Measurements from ENCODE around the gene NAA35. TPM values are rescaled to one million over a fixed set of nuclear protein-coding genes. Genes with fewer than 3 reads are reported as not detected.

The NAA35 gene
- total and polyA plus RNA-seq, 2 experiments from 2014 or later: 29.2 to 31.6 TPM

DNA sequence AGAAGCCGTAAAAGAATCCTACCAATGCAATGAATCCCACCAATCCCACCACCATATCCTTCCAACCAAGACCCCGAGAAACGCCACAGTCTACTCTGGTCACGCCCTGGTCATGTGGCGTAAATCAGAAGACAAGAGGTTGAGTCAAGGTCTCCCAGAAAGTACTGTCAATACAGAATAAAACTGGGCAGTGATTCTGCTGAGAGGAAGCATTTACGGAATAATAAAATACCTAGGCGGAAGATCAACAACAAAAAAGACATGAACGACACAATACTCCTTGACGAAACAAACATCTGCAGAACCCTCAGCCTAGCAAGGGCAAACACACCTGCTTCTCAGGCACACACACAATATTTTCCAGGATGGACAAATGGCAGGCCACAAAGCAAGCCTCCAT is 95.6 kb downstream of the NAA35 start:
- peaks cover 9% of the 10 kb centered on the region for H3K27me3 Mint-ChIP-seq (ENCODE audit: insufficient read depth, low read depth, poor library complexity)
- 0 out of 2 replicates have a peak overlapping the region, but pooled peaks have one; percentile 76 for H3K27ac Mint-ChIP-seq

More for the DNA sequence above, 95.6 kb downstream of the NAA35 start:
- peaks cover 66% of the 10 kb centered on the region for H3K36me3 Mint-ChIP-seq (ENCODE audit: low read depth)
- no peak for TF ChIP-seq ZNF331 (CRISPR knock-in tag; IDR thresholded peaks at IDR 0.05; ENCODE audit: low read depth)
- TF ChIP-seq, protein P1, sequence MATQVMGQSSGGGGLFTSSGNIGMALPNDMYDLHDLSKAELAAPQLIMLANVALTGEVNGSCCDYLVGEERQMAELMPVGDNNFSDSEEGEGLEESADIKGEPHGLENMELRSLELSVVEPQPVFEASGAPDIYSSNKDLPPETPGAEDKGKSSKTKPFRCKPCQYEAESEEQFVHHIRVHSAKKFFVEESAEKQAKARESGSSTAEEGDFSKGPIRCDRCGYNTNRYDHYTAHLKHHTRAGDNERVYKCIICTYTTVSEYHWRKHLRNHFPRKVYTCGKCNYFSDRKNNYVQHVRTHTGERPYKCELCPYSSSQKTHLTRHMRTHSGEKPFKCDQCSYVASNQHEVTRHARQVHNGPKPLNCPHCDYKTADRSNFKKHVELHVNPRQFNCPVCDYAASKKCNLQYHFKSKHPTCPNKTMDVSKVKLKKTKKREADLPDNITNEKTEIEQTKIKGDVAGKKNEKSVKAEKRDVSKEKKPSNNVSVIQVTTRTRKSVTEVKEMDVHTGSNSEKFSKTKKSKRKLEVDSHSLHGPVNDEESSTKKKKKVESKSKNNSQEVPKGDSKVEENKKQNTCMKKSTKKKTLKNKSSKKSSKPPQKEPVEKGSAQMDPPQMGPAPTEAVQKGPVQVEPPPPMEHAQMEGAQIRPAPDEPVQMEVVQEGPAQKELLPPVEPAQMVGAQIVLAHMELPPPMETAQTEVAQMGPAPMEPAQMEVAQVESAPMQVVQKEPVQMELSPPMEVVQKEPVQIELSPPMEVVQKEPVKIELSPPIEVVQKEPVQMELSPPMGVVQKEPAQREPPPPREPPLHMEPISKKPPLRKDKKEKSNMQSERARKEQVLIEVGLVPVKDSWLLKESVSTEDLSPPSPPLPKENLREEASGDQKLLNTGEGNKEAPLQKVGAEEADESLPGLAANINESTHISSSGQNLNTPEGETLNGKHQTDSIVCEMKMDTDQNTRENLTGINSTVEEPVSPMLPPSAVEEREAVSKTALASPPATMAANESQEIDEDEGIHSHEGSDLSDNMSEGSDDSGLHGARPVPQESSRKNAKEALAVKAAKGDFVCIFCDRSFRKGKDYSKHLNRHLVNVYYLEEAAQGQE (IDR thresholded peaks at IDR 0.05; ENCODE audit: unreplicated experiment): no peak
- no peak for TF ChIP-seq ZNF114 (CRISPR knock-in tag; IDR thresholded peaks at IDR 0.05)
- TF ChIP-seq, protein P2, sequence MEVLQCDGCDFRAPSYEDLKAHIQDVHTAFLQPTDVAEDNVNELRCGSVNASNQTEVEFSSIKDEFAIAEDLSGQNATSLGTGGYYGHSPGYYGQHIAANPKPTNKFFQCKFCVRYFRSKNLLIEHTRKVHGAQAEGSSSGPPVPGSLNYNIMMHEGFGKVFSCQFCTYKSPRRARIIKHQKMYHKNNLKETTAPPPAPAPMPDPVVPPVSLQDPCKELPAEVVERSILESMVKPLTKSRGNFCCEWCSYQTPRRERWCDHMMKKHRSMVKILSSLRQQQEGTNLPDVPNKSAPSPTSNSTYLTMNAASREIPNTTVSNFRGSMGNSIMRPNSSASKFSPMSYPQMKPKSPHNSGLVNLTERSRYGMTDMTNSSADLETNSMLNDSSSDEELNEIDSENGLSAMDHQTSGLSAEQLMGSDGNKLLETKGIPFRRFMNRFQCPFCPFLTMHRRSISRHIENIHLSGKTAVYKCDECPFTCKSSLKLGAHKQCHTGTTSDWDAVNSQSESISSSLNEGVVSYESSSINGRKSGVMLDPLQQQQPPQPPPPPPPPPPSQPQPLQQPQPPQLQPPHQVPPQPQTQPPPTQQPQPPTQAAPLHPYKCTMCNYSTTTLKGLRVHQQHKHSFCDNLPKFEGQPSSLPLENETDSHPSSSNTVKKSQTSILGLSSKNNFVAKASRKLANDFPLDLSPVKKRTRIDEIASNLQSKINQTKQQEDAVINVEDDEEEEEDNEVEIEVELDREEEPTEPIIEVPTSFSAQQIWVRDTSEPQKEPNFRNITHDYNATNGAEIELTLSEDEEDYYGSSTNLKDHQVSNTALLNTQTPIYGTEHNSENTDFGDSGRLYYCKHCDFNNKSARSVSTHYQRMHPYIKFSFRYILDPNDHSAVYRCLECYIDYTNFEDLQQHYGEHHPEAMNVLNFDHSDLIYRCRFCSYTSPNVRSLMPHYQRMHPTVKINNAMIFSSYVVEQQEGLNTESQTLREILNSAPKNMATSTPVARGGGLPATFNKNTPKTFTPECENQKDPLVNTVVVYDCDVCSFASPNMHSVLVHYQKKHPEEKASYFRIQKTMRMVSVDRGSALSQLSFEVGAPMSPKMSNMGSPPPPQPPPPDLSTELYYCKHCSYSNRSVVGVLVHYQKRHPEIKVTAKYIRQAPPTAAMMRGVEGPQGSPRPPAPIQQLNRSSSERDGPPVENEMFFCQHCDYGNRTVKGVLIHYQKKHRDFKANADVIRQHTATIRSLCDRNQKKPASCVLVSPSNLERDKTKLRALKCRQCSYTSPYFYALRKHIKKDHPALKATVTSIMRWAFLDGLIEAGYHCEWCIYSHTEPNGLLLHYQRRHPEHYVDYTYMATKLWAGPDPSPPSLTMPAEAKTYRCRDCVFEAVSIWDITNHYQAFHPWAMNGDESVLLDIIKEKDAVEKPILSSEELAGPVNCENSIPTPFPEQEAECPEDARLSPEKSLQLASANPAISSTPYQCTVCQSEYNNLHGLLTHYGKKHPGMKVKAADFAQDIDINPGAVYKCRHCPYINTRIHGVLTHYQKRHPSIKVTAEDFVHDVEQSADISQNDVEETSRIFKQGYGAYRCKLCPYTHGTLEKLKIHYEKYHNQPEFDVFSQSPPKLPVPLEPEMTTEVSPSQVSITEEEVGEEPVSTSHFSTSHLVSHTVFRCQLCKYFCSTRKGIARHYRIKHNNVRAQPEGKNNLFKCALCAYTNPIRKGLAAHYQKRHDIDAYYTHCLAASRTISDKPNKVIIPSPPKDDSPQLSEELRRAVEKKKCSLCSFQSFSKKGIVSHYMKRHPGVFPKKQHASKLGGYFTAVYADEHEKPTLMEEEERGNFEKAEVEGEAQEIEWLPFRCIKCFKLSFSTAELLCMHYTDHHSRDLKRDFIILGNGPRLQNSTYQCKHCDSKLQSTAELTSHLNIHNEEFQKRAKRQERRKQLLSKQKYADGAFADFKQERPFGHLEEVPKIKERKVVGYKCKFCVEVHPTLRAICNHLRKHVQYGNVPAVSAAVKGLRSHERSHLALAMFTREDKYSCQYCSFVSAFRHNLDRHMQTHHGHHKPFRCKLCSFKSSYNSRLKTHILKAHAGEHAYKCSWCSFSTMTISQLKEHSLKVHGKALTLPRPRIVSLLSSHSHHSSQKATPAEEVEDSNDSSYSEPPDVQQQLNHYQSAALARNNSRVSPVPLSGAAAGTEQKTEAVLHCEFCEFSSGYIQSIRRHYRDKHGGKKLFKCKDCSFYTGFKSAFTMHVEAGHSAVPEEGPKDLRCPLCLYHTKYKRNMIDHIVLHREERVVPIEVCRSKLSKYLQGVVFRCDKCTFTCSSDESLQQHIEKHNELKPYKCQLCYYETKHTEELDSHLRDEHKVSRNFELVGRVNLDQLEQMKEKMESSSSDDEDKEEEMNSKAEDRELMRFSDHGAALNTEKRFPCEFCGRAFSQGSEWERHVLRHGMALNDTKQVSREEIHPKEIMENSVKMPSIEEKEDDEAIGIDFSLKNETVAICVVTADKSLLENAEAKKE (CRISPR knock-in tag; IDR thresholded peaks at IDR 0.05): no peak
- TF ChIP-seq, protein P3, sequence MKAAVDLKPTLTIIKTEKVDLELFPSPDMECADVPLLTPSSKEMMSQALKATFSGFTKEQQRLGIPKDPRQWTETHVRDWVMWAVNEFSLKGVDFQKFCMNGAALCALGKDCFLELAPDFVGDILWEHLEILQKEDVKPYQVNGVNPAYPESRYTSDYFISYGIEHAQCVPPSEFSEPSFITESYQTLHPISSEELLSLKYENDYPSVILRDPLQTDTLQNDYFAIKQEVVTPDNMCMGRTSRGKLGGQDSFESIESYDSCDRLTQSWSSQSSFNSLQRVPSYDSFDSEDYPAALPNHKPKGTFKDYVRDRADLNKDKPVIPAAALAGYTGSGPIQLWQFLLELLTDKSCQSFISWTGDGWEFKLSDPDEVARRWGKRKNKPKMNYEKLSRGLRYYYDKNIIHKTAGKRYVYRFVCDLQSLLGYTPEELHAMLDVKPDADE (IDR thresholded peaks at IDR 0.05): no peak
- no peak for TF ChIP-seq STAT1 (IDR thresholded peaks at IDR 0.05; ENCODE audit: unreplicated experiment)
- no peak for TF ChIP-seq EZH2phosphoT487 (IDR thresholded peaks at IDR 0.05; ENCODE audit: unreplicated experiment)
- no peak for TF ChIP-seq JUNB (IDR thresholded peaks at IDR 0.05; ENCODE audit: unreplicated experiment)
- no peak for TF ChIP-seq CREB1 (CRISPR knock-in tag; IDR thresholded peaks at IDR 0.05; ENCODE audit: low read depth)
- TF ChIP-seq POLR2AphosphoS5 (IDR thresholded peaks at IDR 0.05; ENCODE audit: low read depth): no peak
- no peak for TF ChIP-seq NANOG (IDR thresholded peaks at IDR 0.05; ENCODE audit: borderline replicate concordance)
- TF ChIP-seq EZH2 (IDR thresholded peaks at IDR 0.05; ENCODE audit: low read depth, unreplicated experiment): no peak
- TF ChIP-seq, protein P4, sequence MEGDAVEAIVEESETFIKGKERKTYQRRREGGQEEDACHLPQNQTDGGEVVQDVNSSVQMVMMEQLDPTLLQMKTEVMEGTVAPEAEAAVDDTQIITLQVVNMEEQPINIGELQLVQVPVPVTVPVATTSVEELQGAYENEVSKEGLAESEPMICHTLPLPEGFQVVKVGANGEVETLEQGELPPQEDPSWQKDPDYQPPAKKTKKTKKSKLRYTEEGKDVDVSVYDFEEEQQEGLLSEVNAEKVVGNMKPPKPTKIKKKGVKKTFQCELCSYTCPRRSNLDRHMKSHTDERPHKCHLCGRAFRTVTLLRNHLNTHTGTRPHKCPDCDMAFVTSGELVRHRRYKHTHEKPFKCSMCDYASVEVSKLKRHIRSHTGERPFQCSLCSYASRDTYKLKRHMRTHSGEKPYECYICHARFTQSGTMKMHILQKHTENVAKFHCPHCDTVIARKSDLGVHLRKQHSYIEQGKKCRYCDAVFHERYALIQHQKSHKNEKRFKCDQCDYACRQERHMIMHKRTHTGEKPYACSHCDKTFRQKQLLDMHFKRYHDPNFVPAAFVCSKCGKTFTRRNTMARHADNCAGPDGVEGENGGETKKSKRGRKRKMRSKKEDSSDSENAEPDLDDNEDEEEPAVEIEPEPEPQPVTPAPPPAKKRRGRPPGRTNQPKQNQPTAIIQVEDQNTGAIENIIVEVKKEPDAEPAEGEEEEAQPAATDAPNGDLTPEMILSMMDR (conservative IDR thresholded peaks at IDR 0.05; ENCODE audit: low read depth in 2 of 2): no peak
- Histone ChIP-seq H3K4me2 (no peak overlapping the region), H2AFZ (no peak overlapping the region), H3K27ac (ENCODE audit: low read depth) (no peak overlapping the region), H3K4me3 (no peak overlapping the region), H3K79me2 (replicated peaks; ENCODE audit: insufficient read depth) (no peaks in the 10 kb centered on the region), H4K20me1 (replicated peaks; ENCODE audit: insufficient read depth) (no peaks in the 10 kb centered on the region; the same call in 1 of the 2 replicates), H3K36me3 (ENCODE audit: insufficient read depth) (peaks cover 11% of the 10 kb centered on the region; the same call in 1 of the 2 replicates), H3F3A (replicated peaks; ENCODE audit: low read depth) (no peaks in the 10 kb centered on the region), H3K4me1 (ENCODE audit: insufficient read depth) (no peaks in the 10 kb centered on the region), H3K9me2 (ENCODE audit: insufficient read depth) (no peaks in the 10 kb centered on the region), H3K27me3 (ENCODE audit: insufficient read depth) (no peaks in the 10 kb centered on the region)
- ATAC-seq (no peak), DNase-seq (ENCODE audit: low spot score) (no peak)
- no peaks in the 10 kb centered on the region for H3K9me3 Mint-ChIP-seq
- H3K4me1 Mint-ChIP-seq: peaks cover 7% of the 10 kb centered on the region; the same call in 2 of the 3 replicates
- no peak overlapping the region for H3K4me3 Mint-ChIP-seq

All from GM23338 (cell line).